K562 (cell line): ENCODE measurements around the gene ANKH.

Experiments used
- CBFB ChIP-seq: sonication (generic); formaldehyde crosslinking; IDR thresholded peaks from 2 replicates; pipeline ENCODE4 v1.4.0; 2020; ENCODE audit warnings: mild to moderate bottlenecking, missing genetic modification reagents
- CTCF ChIP-seq, 3 experiments: IDR thresholded peaks in 2 of 3; conservative IDR thresholded peaks in 1 of 3; 2 replicates each; pipeline ENCODE4 v1.5.1; 2011 to 2012; ENCODE audit warnings: low read length in 3 of 3, mild to moderate bottlenecking in 3 of 3, control low read depth in 2 of 3, improper control_type of control experiment in 1 of 3, inconsistent platforms in 1 of 3, low read depth in 1 of 3, mixed read lengths in 1 of 3, moderate library complexity in 1 of 3; ENCODE audit not compliant: insufficient read depth in 2 of 3
- FOXA3 ChIP-seq, 2 experiments: fragments of 450-650 bp in 1 of 2; sonication (generic) in 1 of 2; formaldehyde crosslinking; IDR thresholded peaks in 1 of 2; conservative IDR thresholded peaks in 1 of 2; 2 replicates each; pipeline versions ENCODE4 v1.4.0 to v1.8.0; 2020 to 2022; ENCODE audit warnings: mild to moderate bottlenecking in 2 of 2, missing genetic modification reagents in 1 of 2
- MLLT1 ChIP-seq, 2 experiments: fragments of 450-650 bp; IDR thresholded peaks; 2 replicates each; pipeline ENCODE4 v1.6.1; 2016
- TAF1 ChIP-seq: IDR thresholded peaks from 2 replicates; pipeline ENCODE4 v1.6.1; 2011; ENCODE audit warnings: mild to moderate bottlenecking, low read length, moderate library complexity; ENCODE audit not compliant: insufficient read depth, control insufficient read depth, severe bottlenecking; ENCODE audit errors: extremely low read depth
- ZNF274 ChIP-seq: IDR thresholded peaks from 2 replicates; pipeline ENCODE4 v1.6.1; 2011; ENCODE audit warnings: low read depth, mild to moderate bottlenecking, low read length, moderate library complexity, borderline replicate concordance
- TF ChIP-seq, protein P1 (sequence below): fragments of 450-650 bp; IDR thresholded peaks from 2 replicates; pipeline ENCODE4 v1.6.1; 2016; ENCODE audit warnings: mild to moderate bottlenecking

DNA sequence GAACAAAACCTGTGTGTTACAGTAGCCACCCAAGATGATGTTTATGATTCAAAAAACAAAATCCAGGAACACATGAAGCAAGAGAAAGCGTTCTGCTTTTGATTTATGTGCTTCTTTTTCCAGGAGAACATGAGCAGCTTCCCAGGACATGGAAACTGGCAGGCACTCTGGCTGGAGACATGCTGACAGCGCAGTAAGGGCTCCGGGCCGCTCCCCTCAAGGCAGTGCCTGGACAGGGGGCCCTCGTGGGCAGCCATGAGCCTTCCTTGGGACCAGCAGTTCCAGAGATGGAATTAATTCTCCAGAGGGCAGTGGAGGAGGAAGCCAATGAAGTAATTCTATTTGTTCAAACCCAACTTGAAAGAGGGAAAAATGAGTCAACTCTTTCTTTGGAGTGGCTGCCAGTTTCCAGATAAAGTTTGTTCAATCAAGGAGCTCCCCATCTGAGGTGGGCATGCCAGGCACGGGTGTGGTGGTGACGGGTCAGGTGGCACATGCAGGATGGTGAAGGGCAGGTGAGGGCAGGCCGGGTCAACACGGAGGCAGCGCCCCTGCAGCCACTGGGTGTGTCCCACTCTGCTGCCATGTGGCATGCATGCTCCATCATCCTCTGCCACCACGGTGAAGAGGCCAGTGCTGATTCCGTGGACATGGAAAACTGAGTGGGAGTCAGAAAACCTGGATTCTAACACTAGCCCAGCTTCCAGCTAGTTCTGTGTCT is 123.2 kb downstream of the ANKH start:
- TF ChIP-seq MLLT1 (IDR thresholded peaks at IDR 0.05) (no peak), CBFB (CRISPR knock-in tag) (no peak), CTCF (IDR thresholded peaks at IDR 0.05 in 2 of 3, conservative IDR thresholded peaks at IDR 0.05 in 1 of 3; ENCODE audit: insufficient read depth in 2 of 3, low read depth in 1 of 3, low read length in 3 of 3) (no peak), FOXA3 (CRISPR knock-in tag; conservative IDR thresholded peaks at IDR 0.05 in 1 of 2, IDR thresholded peaks at IDR 0.05 in 1 of 2) (no peak), ZNF274 (no peak), TAF1 (no peak)
- TF ChIP-seq, protein P1, sequence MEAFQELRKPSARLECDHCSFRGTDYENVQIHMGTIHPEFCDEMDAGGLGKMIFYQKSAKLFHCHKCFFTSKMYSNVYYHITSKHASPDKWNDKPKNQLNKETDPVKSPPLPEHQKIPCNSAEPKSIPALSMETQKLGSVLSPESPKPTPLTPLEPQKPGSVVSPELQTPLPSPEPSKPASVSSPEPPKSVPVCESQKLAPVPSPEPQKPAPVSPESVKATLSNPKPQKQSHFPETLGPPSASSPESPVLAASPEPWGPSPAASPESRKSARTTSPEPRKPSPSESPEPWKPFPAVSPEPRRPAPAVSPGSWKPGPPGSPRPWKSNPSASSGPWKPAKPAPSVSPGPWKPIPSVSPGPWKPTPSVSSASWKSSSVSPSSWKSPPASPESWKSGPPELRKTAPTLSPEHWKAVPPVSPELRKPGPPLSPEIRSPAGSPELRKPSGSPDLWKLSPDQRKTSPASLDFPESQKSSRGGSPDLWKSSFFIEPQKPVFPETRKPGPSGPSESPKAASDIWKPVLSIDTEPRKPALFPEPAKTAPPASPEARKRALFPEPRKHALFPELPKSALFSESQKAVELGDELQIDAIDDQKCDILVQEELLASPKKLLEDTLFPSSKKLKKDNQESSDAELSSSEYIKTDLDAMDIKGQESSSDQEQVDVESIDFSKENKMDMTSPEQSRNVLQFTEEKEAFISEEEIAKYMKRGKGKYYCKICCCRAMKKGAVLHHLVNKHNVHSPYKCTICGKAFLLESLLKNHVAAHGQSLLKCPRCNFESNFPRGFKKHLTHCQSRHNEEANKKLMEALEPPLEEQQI: no peak
